ENCODE results near the gene LAS1L.

GRCh38 chrX:65463550-65463949, 71.0 kb downstream of the LAS1L start:
- TF ChIP-seq CTCF (IDR thresholded peaks at IDR 0.05) (no peak), MAFK (IDR thresholded peaks at IDR 0.05; ENCODE audit: partially characterized antibody) (no peak), NR3C1 (IDR thresholded peaks at IDR 0.05) (no peak), SMC3 (IDR thresholded peaks at IDR 0.05) (no peak), TP53 (CRISPR knock-in tag; IDR thresholded peaks at IDR 0.05) (no peak), POLR2A (IDR thresholded peaks at IDR 0.05; ENCODE audit: low read length) (no peak), MAX (IDR thresholded peaks at IDR 0.05) (no peak), RNF2 (IDR thresholded peaks at IDR 0.05; ENCODE audit: borderline replicate concordance, low read depth) (no peak), EP300 (IDR thresholded peaks at IDR 0.05) (no peak), REST (IDR thresholded peaks at IDR 0.05) (no peak), BHLHE40 (IDR thresholded peaks at IDR 0.05; ENCODE audit: low read depth, low read length) (no peak), RAD21 (conservative IDR thresholded peaks at IDR 0.05 in 1 of 2, IDR thresholded peaks at IDR 0.05 in 1 of 2) (no peak), ZNF302 (CRISPR knock-in tag; IDR thresholded peaks at IDR 0.05) (no peak)

All from A549 (cell line).